GM21825 (cell line): ENCODE measurements around the gene RGS14.

ENCODE experiments used
- ATAC-seq: cut with Tn5 transposase; IDR thresholded peaks from one replicate; pipeline ENCODE4 v1.9.1; 2021; ENCODE audit warnings: mild to moderate bottlenecking, moderate library complexity; ENCODE audit not compliant: unreplicated experiment

The RGS14 gene

GRCh38 chr5:177357459-177358351 lies at the start of gene RGS14:
TSS of gene RGS14 (plus strand) at chr5:177357924. CDS start at chr5:177358025, 101 bp downstream.
- ATAC-seq = peak; percentile 90

GRCh38 chr5:177308740-177309139 lies 49.0 kb upstream of the RGS14 start:
- no peak for ATAC-seq

- no peak for ATAC-seq
Measured at GRCh38 chr5:177309351-177310191, 48.2 kb upstream of the RGS14 start.

GRCh38 chr5:177310332-177310731 lies 47.4 kb upstream of the RGS14 start:
- ATAC-seq = no peak

- no peak for ATAC-seq
Measured at GRCh38 chr5:177310757-177311391, 46.9 kb upstream of the RGS14 start.

GRCh38 chr5:177311392-177311722 lies 46.4 kb upstream of the RGS14 start:
- no peak for ATAC-seq

- peak; percentile 64 for ATAC-seq
Measured at GRCh38 chr5:177311723-177312648, 45.7 kb upstream of the RGS14 start, which contains the start of gene MXD3. TSS of gene MXD3 (minus strand) at chr5:177311898. CDS start at chr5:177311830, 68 bp downstream.

- ATAC-seq = peak; percentile 26
Measured at GRCh38 chr5:177312649-177313181, 45.0 kb upstream of the RGS14 start.

- no peak for ATAC-seq
Measured at GRCh38 chr5:177313561-177314259, 44.0 kb upstream of the RGS14 start.

- no peak for ATAC-seq
Measured at GRCh38 chr5:177314376-177315342, 43.1 kb upstream of the RGS14 start.

GRCh38 chr5:177315411-177315810 lies 42.3 kb upstream of the RGS14 start:
- ATAC-seq = no peak

- ATAC-seq = no peak
Measured at GRCh38 chr5:177316005-177316404, 41.7 kb upstream of the RGS14 start.

- ATAC-seq = no peak
Measured at GRCh38 chr5:177317959-177318377, 39.8 kb upstream of the RGS14 start.

GRCh38 chr5:177319913-177320588 lies 37.7 kb upstream of the RGS14 start:
- ATAC-seq = no peak

- ATAC-seq = no peak
Measured at GRCh38 chr5:177320879-177321278, 36.8 kb upstream of the RGS14 start.

GRCh38 chr5:177325868-177326381 lies 31.8 kb upstream of the RGS14 start:
- no peak for ATAC-seq
